ENCODE measurements around the gene BANK1.

BANK1 gene

DNA sequence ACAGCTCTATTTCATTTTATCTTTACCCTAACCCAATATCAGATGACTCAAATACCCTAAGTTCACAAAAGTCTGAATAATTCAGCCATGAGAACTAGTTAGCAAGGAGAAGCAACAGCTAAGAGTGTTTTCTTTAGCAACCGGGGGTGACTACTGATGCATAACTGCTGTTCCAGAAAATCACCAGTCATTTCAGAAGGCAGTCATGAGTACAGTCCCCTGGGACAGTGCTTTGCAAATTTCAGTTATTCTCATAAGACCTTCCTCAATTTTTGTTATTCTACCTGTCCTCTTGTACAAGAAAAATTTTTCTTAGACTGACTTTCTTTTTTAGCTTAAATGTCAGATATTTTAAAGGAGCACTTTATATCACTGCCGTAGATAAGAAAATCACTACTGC is 16.4 kb downstream of the BANK1 start:
- DNase-seq (ENCODE audit: low read depth in 1 of 2, low spot score in 1 of 2), result peak in 1 of 2 experiments; percentile 5
- Histone ChIP-seq H3K4me3 (replicated peaks; ENCODE audit: insufficient read depth, low read length) (no peak overlapping the region), H3K27me3 (ENCODE audit: insufficient read depth, poor library complexity, severe bottlenecking) (no peaks in the 10 kb centered on the region), H3K27ac (replicated peaks) (no peak overlapping the region)
- TF ChIP-seq SPI1 (IDR thresholded peaks at IDR 0.05; ENCODE audit: borderline replicate concordance, low read depth) (no peak), REST (IDR thresholded peaks at IDR 0.05; ENCODE audit: insufficient replicate concordance, low read depth) (no peak), POLR2AphosphoS5 (IDR thresholded peaks at IDR 0.05; ENCODE audit: low read depth) (no peak), GABPA (IDR thresholded peaks at IDR 0.05; ENCODE audit: low read depth) (no peak)
- TF ChIP-seq, protein P1, sequence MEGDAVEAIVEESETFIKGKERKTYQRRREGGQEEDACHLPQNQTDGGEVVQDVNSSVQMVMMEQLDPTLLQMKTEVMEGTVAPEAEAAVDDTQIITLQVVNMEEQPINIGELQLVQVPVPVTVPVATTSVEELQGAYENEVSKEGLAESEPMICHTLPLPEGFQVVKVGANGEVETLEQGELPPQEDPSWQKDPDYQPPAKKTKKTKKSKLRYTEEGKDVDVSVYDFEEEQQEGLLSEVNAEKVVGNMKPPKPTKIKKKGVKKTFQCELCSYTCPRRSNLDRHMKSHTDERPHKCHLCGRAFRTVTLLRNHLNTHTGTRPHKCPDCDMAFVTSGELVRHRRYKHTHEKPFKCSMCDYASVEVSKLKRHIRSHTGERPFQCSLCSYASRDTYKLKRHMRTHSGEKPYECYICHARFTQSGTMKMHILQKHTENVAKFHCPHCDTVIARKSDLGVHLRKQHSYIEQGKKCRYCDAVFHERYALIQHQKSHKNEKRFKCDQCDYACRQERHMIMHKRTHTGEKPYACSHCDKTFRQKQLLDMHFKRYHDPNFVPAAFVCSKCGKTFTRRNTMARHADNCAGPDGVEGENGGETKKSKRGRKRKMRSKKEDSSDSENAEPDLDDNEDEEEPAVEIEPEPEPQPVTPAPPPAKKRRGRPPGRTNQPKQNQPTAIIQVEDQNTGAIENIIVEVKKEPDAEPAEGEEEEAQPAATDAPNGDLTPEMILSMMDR (IDR thresholded peaks at IDR 0.05; ENCODE audit: insufficient read depth, low read length), result no peak

DNA sequence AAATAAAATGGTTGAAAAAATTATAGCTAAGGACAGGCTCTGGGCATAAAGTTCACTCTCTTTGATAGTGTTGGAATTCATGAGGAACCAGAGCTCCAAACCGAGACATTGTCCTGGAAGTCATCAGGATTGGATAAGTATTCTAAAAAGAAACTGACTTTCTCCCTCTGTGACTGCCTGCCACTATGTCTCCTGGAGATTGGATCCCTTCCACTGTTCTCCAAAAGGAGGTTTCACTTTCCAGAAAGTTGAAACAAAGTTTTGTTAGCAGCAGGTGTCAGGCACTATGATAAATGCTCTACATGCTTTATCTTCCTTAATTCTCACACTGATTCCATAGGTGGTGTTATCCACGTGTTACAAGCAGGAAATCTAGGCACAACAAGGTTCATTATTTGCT is 16.8 kb downstream of the BANK1 start:
- H3K4me3 ChIP-seq (replicated peaks; ENCODE audit: insufficient read depth, low read length), result no peak overlapping the region
- no peak for DNase-seq (ENCODE audit: low read depth in 1 of 2, low spot score in 1 of 2)
- no peak for TF ChIP-seq SPI1 (IDR thresholded peaks at IDR 0.05; ENCODE audit: borderline replicate concordance, low read depth)
- no peak for TF ChIP-seq REST (IDR thresholded peaks at IDR 0.05; ENCODE audit: insufficient replicate concordance, low read depth)
- TF ChIP-seq POLR2AphosphoS5 (IDR thresholded peaks at IDR 0.05; ENCODE audit: low read depth), result no peak
- TF ChIP-seq GABPA (IDR thresholded peaks at IDR 0.05; ENCODE audit: low read depth), result no peak
- TF ChIP-seq, protein P1 (IDR thresholded peaks at IDR 0.05; ENCODE audit: insufficient read depth, low read length), result no peak
- H3K27ac ChIP-seq (replicated peaks), result no peak overlapping the region
- H3K27me3 ChIP-seq (ENCODE audit: insufficient read depth, poor library complexity, severe bottlenecking), result no peaks in the 10 kb centered on the region

DNA sequence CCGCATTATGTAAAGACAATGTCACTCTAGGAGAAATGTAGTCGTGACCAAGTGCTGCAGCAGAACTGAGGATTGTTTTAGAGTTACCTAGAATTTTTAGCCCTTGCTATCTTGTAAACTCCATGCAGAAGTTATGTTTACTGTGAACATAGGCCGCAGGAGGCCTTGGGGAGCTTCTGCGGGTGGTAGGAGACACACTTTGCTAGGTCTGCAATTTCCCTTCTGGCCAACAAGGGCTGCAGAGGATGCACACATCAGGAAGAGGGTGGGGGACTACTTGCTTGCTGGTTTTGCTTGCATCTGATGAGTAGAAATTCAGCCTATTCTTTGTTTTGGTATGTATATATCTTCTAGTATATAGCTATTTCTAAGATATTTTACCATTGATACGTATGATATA is 23.1 kb downstream of the BANK1 start:
- DNase-seq (ENCODE audit: low read depth in 1 of 2, low spot score in 1 of 2), result no peak
- Histone ChIP-seq H3K27me3 (ENCODE audit: insufficient read depth, poor library complexity, severe bottlenecking) (no peaks in the 10 kb centered on the region), H3K4me3 (replicated peaks; ENCODE audit: insufficient read depth, low read length) (no peak overlapping the region), H3K27ac (replicated peaks) (no peak overlapping the region)
- TF ChIP-seq POLR2AphosphoS5 (IDR thresholded peaks at IDR 0.05; ENCODE audit: low read depth) (no peak), REST (IDR thresholded peaks at IDR 0.05; ENCODE audit: insufficient replicate concordance, low read depth) (no peak), SPI1 (IDR thresholded peaks at IDR 0.05; ENCODE audit: borderline replicate concordance, low read depth) (no peak), GABPA (IDR thresholded peaks at IDR 0.05; ENCODE audit: low read depth) (no peak)
- TF ChIP-seq, protein P1 (IDR thresholded peaks at IDR 0.05; ENCODE audit: insufficient read depth, low read length), result no peak

Data from HL-60 (cell line).